HG03571 (cell line): ENCODE results near the gene PLOD1.
"Not testable (repeated sequence)": the region's sequence is repeated elsewhere in the genome, so short reads cannot be mapped to it uniquely, and the experiment has no call there.

ENCODE experiments used
- ATAC-seq: cut with Tn5 transposase; IDR thresholded peaks from one replicate; pipeline ENCODE4 v1.9.1; 2021; ENCODE audit not compliant: unreplicated experiment

PLOD1 gene

DNA sequence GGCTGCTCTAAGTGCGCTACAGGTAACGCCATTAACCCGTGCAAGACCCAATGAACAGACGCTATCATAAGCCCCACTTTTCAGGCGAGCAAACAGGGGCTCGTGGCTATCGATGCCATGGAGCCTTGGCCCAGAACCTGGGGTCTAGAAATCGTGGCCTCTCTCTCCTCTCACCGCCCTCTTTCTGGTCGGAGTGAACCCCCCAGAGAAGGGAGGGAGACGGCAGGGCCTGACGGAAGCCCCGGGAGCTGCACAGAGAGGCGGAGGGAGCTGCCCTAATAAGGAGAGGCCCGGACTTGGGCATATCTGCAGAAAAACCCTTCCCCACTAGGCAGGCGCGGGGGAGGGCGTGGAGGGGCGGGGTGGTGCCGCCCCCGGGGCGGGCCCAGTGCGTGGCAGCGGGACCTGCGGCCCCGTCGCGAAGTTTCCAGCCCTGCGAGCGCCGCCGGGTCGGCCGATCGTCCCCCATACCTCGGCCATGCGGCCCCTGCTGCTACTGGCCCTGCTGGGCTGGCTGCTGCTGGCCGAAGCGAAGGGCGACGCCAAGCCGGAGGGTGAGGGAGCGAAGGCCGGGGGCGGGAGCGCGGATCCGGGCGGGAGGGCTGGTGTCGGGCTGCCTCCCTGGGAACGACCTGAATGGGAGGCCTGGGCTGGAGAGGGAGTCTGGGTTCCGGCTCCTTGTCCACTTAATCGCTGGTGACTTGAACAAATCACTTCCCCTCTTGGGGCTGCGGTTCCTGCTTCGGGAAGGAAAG is at the start of gene PLOD1:
PLOD1 (plus strand) TSS at position 416 of the 755 bp plus-strand sequence; CDS start at position 479, 63 bp downstream.
- peak; percentile 94 for ATAC-seq

DNA sequence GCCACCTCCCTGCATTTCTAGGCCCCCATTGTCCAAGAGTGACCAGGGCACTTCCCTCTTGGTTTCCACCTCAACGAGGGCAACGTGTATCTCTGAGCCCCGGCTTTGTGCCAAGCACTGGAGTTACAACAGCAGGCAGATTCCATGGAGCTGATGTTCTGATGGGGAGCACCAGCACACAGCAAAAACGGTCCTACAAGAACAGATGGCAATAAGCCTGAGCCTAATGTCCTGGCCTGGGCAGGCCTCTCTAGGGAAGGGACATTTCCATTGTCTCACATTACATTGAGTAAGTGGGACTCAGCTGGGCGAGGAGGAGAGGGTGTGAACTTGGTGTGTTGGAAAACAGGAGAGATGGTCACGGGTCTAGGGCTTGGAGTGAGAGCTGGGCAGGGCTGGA is 48.6 kb upstream of the PLOD1 start:
- ATAC-seq = no peak

DNA sequence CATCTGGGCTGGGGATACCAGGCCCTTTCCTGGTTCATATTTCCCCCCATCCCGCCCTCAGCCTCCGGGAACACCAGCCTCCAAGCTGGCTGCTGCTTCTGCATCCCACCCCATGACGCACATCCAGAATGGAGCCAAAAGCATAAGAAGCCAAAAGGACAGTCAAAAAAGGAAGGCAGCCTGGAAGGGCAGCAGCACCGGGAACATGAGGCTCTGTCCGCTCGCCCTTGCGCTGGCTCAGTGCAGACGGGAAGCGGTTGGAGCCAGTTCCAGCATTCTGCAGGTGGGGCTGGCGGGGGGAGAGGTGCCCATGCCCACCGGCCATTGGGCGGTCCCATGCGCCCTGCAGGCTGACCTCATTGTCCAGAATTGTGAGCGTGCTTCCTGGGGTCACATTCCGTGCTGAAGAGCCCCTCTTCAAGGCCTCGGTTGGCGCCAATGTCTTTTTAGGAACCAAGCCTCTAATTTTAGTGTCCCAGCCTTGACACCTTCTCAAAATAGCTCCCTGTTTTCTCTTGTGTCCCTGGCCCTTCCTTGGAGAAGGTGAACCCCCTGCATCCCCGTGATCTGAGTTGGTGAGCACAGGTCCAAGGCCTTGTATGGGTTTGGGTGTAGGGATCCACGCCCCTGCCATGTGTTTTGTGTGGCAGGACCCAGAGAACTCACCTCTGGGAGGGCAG is 47.4 kb upstream of the PLOD1 start:
- ATAC-seq = no peak

DNA sequence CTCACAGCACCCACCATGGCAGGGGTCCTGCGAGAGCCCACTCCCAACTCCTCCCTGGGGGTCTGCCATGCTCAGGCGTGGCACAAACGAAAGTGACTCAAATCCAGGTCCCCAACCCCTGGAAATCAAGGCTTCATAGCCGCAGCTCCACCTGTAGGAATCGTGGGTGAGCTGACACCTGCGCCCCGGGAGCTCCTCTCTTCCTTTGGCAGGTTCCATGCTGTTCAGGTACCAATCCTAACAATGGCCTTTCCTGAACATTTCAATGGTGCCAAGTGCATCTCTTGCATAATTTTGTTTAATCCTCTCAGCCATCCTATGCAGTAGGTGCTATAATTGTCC is 46.9 kb upstream of the PLOD1 start:
- ATAC-seq = no peak

DNA sequence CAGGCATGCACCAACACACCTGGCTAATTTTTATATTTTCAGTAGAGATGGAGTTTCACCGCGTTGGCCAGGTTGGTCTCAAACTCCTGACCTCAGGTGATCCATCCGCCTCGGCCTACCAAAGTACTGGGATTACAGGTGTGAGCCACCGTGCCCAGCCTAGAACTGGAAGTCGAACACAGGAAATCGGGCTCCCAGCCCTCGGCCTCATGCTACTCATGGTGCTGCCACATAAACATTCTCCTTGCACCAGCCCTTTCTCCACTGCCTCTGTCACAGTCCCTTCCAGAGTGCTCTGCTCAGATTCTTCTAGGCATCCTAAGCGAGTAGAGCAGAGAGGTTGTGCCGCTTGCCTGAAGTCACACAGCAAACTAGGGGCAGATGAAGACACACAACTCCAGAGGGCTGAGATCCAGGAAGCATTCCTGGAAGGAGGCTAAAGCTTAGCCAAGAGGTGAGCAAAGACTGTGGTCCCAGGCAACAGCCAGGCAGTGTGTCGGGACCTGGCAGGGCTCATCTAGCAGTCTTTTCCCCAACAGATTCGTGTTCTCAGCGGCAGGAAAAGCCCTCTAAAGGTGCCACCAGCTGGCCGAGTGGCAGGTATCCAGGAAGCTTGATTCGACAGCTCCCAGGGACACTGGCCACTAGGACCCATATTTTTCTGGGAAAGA is 46.2 kb upstream of the PLOD1 start:
- ATAC-seq = no peak

DNA sequence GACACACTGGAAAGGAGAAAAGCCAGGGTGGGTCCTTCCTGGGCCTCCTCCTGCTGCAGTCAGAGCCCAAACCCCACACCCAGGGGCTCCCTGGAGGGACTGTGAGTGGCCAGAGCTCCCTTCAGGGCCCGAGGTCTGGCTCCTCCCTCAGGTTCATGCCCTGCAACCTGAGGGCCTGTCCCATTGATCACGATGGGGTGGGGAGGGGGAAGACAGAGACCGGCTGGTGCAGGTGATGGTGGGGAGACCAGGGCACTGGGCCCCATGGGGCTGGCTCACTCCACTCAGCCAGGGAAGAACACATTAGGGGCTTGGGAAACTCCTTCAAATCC is 45.7 kb upstream of the PLOD1 start:
- ATAC-seq = no peak

DNA sequence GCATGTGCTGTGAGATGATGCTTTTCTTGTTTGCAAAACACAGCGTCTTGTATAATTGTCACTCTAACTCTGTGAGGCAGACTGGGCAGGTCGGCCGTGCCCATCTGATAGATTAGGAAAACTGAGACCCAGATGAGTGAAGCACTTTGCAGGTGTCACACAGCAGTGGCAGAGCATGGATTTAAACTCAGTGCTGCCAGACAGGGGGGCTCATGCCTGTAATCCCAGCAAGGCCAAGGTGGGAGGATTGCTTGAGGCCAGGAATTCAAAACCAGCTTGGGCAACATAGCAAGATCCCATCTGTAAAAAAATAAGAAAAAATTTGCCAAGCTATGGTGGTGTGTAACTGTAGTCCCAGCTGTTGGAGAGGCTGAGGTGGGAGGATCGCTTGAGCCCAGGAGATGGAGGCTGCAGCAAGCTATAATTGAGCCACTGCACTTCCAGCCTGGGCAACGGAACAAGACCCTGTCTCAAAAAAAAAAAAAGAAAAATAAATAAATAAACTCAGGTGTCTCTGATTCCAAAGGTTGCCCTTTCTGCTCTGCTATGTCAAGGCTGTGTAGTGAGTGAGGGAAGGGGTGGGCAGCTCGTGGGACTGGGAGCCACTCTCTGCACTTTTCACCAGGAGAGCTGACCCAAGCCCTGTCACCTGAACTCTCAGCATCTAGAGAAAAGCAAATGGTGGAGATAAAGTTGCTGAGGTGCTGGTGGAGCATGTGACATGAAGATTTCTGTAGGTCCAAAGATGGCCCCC is 42.9 kb upstream of the PLOD1 start:
- ATAC-seq = no peak

DNA sequence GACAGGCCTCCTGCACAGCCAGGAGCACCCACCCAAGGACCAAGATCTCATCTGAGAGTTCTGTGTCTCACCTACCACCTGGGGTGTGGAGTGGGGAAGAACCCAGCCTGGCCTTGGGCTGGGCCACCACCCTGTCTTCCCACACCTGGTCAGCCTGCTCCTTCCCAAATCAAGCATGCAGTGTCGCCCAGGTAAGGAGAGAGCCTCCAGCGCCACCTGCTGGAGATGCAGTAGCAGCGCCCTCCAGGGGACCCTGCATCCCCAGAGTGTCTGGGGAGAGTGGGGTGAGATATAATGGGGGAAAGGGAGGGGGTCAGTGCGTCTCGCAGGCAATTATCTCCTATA is 40.6 kb upstream of the PLOD1 start:
- no peak for ATAC-seq

DNA sequence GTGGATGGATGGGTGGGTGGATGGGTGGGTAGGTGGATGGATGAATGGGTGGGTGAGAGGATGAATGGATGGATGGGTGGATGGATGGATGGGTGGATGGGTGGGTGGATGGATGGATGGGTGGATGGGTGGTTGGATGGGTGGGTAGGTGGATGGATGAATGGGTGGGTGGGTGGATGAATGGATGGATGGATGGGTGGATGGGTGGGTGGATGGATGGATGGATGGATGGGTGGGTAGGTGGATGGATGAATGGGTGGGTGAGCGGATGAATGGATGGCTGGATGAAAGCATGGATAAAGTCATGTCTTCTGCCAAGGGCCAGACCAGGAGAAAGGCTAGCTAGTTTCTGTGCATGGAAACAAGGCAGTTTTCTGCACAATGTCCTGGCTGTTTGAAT is 40.0 kb upstream of the PLOD1 start:
- not testable (repeated sequence) for ATAC-seq

DNA sequence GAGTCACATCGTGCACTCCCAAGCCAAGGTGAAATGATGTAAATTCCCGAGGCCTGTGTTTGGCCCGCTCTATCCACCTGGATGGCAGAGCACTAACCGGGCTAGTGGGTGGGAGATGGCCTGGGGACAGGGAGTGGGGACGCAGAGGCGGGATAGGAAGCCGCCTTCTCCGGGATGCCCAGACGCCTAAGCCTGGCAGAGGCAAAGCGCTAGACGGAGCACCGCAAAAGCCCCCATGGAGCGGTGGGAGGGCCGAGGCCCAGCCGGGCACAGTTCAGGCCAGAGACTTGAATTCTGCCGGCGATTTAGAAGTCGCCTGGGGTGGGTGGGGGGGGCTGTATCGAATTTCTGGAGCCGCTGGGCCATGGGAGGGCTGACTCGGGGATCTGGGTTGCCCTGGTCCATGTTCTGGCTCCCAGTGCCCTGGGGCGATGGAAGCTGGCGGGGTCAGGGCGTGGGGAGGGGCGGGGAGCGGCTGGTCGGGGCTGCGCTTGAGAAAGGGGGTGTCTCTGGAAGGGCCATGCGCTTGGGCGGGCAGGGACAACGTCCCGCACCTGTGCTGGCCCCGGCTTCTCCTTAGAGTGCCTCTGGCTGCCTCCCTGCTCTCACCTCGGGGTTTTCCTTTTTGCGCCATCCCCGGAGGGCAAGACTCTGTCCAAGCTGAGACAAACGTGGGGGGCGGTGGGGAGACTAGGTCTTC is 36.3 kb upstream of the PLOD1 start:
- ATAC-seq = no peak

DNA sequence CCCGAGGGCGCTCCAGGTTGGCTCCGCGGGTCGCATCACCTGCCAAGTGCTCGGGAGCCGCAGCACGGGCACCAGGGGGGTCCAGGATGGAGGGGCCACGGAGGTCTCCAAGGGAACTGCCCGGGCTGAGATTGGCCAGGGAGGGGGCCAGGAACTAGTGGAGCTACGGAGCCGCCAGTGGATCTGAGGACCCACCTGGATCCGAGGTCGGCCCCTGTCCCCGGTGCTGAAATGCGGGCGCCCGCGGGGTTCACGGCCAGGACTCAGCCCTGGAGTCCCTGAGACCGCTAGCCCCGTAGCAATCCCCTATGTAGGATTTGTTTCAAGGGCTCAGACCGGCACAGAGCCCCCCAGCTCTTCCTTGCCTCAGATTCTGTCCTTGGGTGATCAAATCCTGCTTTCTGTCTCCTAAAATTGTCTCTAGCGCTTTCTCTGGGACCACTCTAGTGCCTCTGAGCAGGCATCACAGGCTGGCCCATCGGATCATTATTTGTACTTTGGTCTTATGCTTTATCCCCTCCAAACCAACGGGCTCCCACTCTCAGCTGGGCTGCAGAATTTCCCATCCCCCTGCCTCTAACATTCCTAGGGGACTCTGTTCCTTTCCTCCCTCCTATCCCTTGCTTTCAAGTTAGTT is 35.6 kb upstream of the PLOD1 start:
- ATAC-seq = no peak

DNA sequence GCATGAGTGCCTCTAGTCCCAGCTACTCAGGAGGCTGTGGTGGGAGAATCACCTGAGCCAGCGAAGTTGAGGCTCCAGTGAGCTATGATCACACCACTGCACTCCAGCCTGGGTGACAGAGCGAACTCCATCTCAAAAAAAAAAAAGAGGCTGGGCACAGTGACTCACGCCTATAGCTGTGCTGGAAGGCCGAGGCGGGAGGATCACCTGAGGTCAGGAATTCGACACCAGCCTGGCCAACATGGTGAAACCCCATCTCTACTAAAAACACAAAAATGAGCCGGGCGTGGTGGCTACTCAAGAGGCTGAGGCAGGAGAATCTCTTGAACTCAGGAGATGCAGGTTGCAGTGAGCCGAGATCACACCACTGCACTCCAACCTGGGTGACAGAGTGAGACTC is 33.1 kb upstream of the PLOD1 start:
- ATAC-seq = not testable (repeated sequence)

DNA sequence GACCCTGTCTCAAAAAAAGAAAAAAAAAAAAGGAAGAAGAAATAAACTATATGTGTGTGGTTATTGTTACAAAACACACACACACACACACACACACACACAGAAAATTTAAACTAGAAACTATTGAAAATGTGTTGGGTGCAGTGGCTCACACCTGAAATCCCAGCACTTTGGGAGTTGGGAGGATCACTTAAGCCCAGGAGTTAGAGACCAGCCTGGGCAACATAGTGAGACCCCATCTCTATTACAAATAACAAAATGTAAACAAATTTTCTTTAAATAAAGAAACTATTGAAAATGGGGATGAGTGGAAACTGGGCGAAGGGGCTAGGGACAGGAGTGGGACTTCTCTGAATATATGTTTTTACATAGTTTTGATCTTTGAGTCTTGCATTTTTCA is 31.3 kb upstream of the PLOD1 start:
- no peak for ATAC-seq

DNA sequence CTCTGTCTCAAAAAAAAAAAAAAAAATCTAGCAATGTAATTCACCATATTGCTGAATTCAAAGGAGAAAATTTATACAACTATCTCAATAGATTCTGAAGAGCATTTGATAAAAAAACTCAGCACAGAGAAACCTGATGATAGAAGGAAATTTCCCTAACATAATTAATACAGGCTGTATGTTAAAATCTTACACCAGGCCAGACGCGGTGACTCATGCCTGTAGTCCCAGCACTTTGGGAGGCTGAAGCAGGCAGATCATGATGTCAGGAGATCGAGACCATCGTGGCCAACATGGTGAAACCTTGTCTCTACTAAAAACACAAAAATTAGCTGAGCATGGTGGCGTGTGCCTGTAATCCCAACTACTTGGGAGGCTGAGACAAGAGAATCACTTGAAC is 30.4 kb upstream of the PLOD1 start:
- not testable (repeated sequence) for ATAC-seq

DNA sequence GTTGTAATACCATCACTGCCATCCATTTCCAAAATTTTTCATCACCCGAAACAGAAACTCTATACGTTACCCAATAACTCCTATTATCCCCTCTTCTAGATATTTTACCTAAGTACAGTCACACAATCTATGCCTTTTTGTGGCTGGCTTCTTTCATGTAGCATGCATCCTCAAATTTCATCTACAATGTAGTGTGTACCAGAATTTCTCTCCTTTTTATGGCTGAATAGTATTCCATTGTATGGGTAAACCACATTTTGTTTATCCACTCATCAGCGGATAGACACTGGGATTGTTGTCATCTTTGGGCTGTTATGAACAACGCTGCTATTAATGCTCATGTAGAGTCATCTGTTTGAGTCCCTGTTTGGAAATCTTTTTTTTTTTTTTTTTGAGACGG is 29.5 kb upstream of the PLOD1 start:
- ATAC-seq = no peak

DNA sequence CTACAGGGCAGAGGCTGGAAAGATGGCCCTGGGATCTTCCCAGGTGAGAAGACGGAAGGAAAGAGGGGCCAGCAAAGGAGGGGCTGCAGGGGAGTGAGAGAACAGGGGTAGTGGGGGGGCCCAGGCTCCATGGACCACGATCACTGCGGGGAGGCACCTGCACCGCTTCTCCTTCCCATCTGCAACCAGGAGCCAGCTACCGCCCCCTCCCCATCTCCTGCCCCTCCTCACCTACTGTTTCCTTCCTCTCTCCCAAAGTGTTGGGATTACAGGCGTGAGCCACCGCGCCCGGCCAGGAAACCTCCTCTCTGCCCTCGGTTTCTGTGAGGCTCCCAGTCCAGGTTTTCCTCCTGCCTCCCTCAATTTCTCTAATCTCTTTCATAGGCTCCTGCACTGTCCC is 27.6 kb upstream of the PLOD1 start:
- ATAC-seq = no peak

DNA sequence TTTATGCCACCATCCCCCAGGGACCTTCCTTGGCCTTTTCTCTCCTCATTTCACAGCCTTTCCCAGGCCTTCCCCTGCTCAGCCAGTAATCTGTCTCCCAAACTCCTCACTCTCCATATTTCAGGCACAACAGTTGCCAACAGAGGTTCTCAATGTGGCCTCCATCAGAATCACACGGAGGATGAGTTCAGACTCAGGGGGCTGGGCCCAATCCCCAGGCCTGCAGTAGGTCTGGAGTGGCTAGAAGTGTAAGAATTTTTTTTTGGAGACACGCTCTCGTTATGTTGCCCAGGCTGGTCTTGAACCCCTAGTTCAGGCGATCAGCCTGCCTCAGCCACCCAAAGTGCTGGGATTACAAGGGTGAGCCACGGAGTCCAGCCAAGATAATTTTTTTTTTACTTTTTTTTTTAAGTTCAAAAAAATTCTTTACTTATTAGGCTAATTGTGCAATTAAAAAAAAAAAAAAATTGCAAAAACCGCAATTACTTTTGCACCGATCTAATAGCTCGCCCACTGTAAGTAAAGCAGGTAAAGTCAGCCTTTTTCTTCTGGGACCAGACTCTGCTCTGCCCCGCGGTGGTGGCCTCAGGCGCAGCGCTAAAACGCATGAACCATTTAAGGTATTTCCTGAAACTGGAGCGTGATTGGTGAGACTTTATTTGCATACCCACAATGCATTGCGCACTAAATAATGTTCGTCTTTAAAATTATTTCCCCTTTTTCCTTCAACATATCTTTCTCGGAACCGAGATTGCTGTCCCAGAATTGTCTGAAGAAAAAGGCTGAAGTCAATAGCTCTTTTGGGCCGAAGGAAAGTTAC is 27.0 kb upstream of the PLOD1 start:
- ATAC-seq = peak; percentile 45

DNA sequence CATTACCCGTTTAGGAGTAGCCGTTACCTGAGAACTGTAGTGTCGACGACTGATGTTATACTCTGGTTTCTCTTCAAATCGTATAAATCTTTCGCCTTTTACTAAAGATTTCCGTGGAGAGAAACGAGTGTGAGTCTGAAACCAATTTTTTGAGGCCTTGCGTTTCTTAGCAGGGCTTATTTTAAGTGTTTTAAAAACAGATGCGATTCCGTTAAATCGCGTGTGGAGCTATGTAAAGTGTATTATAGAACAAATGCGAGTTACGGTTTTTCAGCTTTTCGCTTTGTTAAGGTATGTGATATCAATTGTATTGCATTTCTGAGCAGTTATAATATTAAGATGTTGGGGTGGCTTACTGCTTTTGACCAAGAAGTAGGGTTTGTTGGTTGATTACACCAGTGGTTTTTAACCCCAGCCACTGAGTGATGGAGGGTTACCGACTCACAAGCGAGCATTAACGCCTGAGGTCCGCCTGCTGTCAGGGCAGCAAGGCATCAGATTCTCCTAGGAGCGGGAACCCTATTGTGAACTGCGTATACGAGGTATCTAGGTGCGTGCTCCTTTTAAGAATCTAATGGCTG is 26.3 kb upstream of the PLOD1 start:
- ATAC-seq = peak; percentile 54

DNA sequence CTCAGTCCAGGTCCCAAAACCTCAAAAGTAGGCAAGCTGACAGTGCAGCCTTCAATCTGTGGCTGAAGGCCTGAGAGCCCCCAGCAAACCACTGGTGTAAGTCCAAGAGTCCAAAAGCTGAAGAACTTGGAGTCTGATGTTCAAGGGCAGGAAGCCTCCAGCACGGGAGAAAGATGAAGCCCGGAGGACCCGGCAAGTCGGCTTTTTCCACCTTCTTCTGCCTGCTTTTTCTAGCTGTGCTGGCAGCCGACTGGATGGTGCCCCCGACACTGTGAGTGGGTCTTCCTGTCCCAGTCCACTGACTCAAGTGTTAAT is 23.6 kb upstream of the PLOD1 start:
- ATAC-seq = not testable (repeated sequence)

DNA sequence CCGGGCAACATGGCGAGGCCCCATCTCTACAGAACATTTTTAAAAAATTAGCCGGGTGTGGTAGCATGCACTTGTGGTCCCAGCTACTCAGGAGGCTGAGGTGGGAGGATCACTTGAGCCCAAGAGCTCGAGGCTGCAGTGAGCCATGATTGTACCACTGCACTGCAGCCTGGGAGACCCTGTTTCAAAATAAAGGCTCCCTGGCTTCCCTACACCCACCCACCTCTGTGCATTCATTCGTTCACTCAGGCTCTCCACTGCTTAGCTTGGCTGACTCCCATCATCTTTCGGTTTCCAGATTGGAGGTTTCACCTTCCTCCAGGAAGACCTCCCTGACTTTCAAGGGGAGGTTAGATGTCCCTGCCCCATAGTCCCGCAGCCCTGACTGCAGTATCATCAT is 22.5 kb upstream of the PLOD1 start:
- no peak for ATAC-seq
